GM12801 (cell line): Measurements from ENCODE around the gene GNAI2.

Experiments
- TF ChIP-seq, protein P1 (sequence below): IDR thresholded peaks from one replicate; pipeline ENCODE4 v1.5.1; 2011; ENCODE audit warnings: control low read depth; ENCODE audit not compliant: insufficient read length; ENCODE audit errors: extremely low read depth

Gene GNAI2

DNA sequence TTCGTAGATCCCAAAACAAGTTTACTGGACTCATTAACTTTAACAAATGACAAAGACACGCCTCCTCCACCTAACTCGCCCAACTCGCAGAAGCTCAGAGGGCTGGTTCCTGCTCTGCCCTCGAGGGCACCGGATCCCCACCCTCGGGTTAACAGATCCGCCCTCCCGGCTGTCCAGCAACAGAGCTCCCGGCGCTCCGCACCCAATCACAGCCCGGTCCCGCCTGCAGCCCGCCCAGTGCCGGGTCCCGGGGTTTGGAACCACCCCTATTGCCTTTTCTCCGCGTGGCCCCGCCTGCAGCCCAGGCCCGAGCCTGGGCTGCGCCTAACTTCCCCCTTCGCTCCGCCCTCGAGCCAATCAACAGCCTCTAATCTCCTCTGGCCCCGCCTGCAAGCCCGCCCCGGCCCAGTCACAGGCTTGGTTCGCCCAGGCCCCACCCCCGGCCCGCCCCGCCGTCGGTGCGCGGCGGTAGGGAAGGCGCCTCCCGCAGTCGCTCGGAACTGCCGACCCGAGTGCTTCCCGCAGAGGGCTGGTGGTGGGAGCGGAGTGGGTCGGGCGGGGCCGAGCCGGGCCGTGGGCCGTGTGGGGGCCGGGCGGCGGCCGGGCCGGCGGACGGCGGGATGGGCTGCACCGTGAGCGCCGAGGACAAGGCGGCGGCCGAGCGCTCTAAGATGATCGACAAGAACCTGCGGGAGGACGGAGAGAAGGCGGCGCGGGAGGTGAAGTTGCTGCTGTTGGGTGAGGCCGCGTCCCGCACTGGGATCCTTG is at the start of gene GNAI2:
Gene GNAI2, plus strand, starts transcription at position 489 of the 768 bp plus-strand sequence. Its CDS starts 132 bp downstream, at position 621.
- TF ChIP-seq, protein P1, sequence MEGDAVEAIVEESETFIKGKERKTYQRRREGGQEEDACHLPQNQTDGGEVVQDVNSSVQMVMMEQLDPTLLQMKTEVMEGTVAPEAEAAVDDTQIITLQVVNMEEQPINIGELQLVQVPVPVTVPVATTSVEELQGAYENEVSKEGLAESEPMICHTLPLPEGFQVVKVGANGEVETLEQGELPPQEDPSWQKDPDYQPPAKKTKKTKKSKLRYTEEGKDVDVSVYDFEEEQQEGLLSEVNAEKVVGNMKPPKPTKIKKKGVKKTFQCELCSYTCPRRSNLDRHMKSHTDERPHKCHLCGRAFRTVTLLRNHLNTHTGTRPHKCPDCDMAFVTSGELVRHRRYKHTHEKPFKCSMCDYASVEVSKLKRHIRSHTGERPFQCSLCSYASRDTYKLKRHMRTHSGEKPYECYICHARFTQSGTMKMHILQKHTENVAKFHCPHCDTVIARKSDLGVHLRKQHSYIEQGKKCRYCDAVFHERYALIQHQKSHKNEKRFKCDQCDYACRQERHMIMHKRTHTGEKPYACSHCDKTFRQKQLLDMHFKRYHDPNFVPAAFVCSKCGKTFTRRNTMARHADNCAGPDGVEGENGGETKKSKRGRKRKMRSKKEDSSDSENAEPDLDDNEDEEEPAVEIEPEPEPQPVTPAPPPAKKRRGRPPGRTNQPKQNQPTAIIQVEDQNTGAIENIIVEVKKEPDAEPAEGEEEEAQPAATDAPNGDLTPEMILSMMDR, result no peak

GRCh38 chr3:50187750-50188149 is 48.3 kb upstream of the GNAI2 start:
- TF ChIP-seq, protein P1, result no peak

DNA sequence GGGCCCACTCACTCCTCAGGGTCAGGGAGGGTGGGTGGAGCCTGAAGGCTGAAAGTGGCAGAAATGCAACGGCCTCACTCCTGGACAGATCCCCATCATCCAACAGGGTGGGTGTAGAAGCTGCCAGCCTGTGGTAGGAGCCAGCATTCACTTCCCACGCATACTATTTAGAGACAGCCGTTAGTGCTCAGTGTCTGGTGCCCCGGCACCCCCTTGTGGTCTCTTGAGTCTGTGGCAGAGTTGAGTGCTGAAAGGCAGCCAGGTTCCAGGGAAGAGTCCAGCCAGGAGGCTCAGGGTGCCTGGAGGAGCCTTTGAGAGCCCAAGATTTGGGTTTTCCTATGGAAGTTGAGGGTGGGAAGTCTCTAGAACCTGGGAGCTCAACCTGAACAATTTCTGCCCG is 46.7 kb upstream of the GNAI2 start:
- TF ChIP-seq, protein P1, result no peak

GRCh38 chr3:50189989-50190388 is 46.0 kb upstream of the GNAI2 start:
- TF ChIP-seq, protein P1, result no peak

DNA sequence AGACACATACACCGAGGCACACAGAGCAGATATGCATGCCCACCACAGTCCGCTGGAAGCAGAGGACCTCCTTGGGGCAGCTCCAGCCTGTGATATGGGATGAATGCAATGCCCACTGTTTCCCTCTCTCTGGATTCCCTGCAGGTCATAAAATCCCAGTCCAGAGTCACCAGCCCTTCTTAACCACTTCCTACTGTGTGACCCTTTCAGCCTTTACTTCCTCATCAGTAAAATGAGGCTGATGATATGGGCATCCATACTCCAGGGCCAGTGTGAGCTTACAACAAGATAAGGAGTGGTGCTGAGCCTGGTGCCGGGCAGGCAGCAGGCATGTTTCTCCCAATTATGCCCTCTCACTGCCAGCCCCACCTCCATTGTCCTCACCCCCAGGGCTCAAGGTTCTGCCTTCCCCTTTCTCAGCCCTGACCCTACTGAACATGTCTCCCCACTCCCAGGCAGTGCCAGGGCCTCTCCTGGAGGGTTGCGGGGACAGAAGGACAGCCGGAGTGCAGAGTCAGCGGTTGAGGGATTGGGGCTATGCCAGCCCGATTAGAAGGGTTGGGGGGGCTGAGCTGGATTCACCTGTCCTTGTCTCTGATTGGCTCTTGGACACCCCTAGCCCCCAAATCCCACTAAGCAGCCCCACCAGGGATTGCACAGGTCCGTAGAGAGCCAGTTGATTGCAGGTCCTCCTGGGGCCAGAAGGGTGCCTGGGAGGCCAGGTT is 44.9 kb upstream of the GNAI2 start, which contains the start of gene GNAT1:
Gene GNAT1, plus strand, starts transcription at position 675 of the 725 bp plus-strand sequence. CDS start 116 bp downstream, outside the sequence.
- TF ChIP-seq, protein P1, result no peak

DNA sequence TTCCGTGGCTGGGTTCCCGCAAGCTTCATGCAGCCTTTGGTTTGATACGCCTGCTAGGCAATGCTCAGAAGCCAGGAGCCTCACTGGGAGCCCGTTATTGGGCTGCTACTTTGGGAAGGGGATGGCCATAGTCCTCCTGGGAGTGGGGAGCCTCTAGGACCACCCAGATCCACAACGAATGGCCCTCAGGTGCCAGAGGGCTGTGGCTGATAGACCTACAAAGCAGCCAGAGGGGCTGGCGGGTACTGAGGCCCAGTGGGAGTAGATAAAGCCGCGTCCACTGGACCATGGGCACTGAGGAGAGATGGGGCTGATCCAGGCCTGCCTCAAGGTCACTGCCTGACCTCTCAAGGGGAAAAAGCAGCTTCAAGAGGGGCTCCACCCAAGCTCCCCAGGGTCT is 43.9 kb upstream of the GNAI2 start:
- TF ChIP-seq, protein P1, result no peak

DNA sequence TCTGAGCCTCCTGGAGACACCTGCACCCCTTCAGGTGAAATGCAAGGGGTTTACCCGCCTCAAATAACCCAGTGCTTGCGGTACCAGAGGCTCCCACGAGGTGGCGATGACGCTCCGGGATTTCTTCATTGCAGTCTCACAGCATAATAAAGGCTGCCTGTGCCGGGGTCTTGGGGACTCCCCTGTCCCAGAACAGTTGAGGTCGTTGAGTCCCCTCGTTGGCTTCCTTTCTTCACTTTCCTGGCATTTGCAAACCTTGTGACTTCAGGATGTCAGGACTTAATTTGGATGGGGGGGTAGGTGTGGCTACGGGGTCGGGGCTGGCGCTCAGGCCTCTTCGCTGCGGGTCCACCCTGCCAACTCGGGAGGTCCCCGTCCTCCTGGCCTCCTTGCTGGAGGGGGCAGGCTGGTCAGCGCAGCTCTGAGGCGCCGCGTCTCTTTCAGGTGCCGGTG is 43.3 kb upstream of the GNAI2 start:
- TF ChIP-seq, protein P1, result peak; percentile 25
